Measurements from ENCODE around the gene PLXDC2. TPM values are rescaled to one million over a fixed set of nuclear protein-coding genes. Genes with fewer than 3 reads are reported as not detected.
A peak's percentile ranks its signal among the peaks of the same experiment; 100 is the strongest.

PLXDC2 gene
- total and polyA plus RNA-seq, 2 experiments from 2014 or later: 13.5 to 19.4 TPM

- no peaks in the 10 kb centered on the region for H3F3A ChIP-seq (replicated peaks; ENCODE audit: low read depth)
- peaks cover 5% of the 10 kb centered on the region; the same call in 2 of the 3 replicates for H3K36me3 Mint-ChIP-seq (ENCODE audit: low read depth)
- 0 out of 2 replicates have a peak overlapping the region, but pooled peaks have one; percentile 1 for H3K4me3 ChIP-seq
- no peaks in the 10 kb centered on the region for H3K36me3 ChIP-seq (ENCODE audit: insufficient read depth)
- H2AFZ ChIP-seq: no peak overlapping the region
- DNase-seq (ENCODE audit: low spot score) (no peak), ATAC-seq (no peak)
- no peaks in the 10 kb centered on the region for H3K27me3 Mint-ChIP-seq (ENCODE audit: insufficient read depth, low read depth, poor library complexity)
- TF ChIP-seq EZH2phosphoT487 (IDR thresholded peaks at IDR 0.05; ENCODE audit: unreplicated experiment) (no peak), EZH2 (IDR thresholded peaks at IDR 0.05; ENCODE audit: low read depth, unreplicated experiment) (no peak), POLR2AphosphoS5 (IDR thresholded peaks at IDR 0.05; ENCODE audit: low read depth) (no peak), ZNF331 (CRISPR knock-in tag; IDR thresholded peaks at IDR 0.05; ENCODE audit: low read depth) (no peak), ZNF114 (CRISPR knock-in tag; IDR thresholded peaks at IDR 0.05) (no peak), CREB1 (CRISPR knock-in tag; IDR thresholded peaks at IDR 0.05; ENCODE audit: low read depth) (no peak), JUNB (IDR thresholded peaks at IDR 0.05; ENCODE audit: unreplicated experiment) (no peak), NANOG (IDR thresholded peaks at IDR 0.05; ENCODE audit: borderline replicate concordance) (no peak), STAT1 (IDR thresholded peaks at IDR 0.05; ENCODE audit: unreplicated experiment) (no peak)
- TF ChIP-seq, protein P1, sequence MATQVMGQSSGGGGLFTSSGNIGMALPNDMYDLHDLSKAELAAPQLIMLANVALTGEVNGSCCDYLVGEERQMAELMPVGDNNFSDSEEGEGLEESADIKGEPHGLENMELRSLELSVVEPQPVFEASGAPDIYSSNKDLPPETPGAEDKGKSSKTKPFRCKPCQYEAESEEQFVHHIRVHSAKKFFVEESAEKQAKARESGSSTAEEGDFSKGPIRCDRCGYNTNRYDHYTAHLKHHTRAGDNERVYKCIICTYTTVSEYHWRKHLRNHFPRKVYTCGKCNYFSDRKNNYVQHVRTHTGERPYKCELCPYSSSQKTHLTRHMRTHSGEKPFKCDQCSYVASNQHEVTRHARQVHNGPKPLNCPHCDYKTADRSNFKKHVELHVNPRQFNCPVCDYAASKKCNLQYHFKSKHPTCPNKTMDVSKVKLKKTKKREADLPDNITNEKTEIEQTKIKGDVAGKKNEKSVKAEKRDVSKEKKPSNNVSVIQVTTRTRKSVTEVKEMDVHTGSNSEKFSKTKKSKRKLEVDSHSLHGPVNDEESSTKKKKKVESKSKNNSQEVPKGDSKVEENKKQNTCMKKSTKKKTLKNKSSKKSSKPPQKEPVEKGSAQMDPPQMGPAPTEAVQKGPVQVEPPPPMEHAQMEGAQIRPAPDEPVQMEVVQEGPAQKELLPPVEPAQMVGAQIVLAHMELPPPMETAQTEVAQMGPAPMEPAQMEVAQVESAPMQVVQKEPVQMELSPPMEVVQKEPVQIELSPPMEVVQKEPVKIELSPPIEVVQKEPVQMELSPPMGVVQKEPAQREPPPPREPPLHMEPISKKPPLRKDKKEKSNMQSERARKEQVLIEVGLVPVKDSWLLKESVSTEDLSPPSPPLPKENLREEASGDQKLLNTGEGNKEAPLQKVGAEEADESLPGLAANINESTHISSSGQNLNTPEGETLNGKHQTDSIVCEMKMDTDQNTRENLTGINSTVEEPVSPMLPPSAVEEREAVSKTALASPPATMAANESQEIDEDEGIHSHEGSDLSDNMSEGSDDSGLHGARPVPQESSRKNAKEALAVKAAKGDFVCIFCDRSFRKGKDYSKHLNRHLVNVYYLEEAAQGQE (IDR thresholded peaks at IDR 0.05; ENCODE audit: unreplicated experiment): no peak
- TF ChIP-seq, protein P2, sequence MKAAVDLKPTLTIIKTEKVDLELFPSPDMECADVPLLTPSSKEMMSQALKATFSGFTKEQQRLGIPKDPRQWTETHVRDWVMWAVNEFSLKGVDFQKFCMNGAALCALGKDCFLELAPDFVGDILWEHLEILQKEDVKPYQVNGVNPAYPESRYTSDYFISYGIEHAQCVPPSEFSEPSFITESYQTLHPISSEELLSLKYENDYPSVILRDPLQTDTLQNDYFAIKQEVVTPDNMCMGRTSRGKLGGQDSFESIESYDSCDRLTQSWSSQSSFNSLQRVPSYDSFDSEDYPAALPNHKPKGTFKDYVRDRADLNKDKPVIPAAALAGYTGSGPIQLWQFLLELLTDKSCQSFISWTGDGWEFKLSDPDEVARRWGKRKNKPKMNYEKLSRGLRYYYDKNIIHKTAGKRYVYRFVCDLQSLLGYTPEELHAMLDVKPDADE (IDR thresholded peaks at IDR 0.05): no peak
- TF ChIP-seq, protein P3, sequence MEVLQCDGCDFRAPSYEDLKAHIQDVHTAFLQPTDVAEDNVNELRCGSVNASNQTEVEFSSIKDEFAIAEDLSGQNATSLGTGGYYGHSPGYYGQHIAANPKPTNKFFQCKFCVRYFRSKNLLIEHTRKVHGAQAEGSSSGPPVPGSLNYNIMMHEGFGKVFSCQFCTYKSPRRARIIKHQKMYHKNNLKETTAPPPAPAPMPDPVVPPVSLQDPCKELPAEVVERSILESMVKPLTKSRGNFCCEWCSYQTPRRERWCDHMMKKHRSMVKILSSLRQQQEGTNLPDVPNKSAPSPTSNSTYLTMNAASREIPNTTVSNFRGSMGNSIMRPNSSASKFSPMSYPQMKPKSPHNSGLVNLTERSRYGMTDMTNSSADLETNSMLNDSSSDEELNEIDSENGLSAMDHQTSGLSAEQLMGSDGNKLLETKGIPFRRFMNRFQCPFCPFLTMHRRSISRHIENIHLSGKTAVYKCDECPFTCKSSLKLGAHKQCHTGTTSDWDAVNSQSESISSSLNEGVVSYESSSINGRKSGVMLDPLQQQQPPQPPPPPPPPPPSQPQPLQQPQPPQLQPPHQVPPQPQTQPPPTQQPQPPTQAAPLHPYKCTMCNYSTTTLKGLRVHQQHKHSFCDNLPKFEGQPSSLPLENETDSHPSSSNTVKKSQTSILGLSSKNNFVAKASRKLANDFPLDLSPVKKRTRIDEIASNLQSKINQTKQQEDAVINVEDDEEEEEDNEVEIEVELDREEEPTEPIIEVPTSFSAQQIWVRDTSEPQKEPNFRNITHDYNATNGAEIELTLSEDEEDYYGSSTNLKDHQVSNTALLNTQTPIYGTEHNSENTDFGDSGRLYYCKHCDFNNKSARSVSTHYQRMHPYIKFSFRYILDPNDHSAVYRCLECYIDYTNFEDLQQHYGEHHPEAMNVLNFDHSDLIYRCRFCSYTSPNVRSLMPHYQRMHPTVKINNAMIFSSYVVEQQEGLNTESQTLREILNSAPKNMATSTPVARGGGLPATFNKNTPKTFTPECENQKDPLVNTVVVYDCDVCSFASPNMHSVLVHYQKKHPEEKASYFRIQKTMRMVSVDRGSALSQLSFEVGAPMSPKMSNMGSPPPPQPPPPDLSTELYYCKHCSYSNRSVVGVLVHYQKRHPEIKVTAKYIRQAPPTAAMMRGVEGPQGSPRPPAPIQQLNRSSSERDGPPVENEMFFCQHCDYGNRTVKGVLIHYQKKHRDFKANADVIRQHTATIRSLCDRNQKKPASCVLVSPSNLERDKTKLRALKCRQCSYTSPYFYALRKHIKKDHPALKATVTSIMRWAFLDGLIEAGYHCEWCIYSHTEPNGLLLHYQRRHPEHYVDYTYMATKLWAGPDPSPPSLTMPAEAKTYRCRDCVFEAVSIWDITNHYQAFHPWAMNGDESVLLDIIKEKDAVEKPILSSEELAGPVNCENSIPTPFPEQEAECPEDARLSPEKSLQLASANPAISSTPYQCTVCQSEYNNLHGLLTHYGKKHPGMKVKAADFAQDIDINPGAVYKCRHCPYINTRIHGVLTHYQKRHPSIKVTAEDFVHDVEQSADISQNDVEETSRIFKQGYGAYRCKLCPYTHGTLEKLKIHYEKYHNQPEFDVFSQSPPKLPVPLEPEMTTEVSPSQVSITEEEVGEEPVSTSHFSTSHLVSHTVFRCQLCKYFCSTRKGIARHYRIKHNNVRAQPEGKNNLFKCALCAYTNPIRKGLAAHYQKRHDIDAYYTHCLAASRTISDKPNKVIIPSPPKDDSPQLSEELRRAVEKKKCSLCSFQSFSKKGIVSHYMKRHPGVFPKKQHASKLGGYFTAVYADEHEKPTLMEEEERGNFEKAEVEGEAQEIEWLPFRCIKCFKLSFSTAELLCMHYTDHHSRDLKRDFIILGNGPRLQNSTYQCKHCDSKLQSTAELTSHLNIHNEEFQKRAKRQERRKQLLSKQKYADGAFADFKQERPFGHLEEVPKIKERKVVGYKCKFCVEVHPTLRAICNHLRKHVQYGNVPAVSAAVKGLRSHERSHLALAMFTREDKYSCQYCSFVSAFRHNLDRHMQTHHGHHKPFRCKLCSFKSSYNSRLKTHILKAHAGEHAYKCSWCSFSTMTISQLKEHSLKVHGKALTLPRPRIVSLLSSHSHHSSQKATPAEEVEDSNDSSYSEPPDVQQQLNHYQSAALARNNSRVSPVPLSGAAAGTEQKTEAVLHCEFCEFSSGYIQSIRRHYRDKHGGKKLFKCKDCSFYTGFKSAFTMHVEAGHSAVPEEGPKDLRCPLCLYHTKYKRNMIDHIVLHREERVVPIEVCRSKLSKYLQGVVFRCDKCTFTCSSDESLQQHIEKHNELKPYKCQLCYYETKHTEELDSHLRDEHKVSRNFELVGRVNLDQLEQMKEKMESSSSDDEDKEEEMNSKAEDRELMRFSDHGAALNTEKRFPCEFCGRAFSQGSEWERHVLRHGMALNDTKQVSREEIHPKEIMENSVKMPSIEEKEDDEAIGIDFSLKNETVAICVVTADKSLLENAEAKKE (CRISPR knock-in tag; IDR thresholded peaks at IDR 0.05): no peak
- TF ChIP-seq, protein P4, sequence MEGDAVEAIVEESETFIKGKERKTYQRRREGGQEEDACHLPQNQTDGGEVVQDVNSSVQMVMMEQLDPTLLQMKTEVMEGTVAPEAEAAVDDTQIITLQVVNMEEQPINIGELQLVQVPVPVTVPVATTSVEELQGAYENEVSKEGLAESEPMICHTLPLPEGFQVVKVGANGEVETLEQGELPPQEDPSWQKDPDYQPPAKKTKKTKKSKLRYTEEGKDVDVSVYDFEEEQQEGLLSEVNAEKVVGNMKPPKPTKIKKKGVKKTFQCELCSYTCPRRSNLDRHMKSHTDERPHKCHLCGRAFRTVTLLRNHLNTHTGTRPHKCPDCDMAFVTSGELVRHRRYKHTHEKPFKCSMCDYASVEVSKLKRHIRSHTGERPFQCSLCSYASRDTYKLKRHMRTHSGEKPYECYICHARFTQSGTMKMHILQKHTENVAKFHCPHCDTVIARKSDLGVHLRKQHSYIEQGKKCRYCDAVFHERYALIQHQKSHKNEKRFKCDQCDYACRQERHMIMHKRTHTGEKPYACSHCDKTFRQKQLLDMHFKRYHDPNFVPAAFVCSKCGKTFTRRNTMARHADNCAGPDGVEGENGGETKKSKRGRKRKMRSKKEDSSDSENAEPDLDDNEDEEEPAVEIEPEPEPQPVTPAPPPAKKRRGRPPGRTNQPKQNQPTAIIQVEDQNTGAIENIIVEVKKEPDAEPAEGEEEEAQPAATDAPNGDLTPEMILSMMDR (conservative IDR thresholded peaks at IDR 0.05; ENCODE audit: low read depth in 2 of 2): no peak
- H3K4me3 Mint-ChIP-seq: no peak overlapping the region
- H3K9me2 ChIP-seq (ENCODE audit: insufficient read depth): no peaks in the 10 kb centered on the region
- H3K4me1 Mint-ChIP-seq: peaks cover 58% of the 10 kb centered on the region
- H3K4me2 ChIP-seq: peak overlapping the region; percentile 4
- H4K20me1 ChIP-seq (replicated peaks; ENCODE audit: insufficient read depth): no peaks in the 10 kb centered on the region
- H3K27ac Mint-ChIP-seq: peak overlapping the region; percentile 86
- peaks cover 55% of the 10 kb centered on the region for H3K79me2 ChIP-seq (replicated peaks; ENCODE audit: insufficient read depth)
- H3K4me1 ChIP-seq (ENCODE audit: insufficient read depth): peaks cover 51% of the 10 kb centered on the region
- peak overlapping the region; percentile 80 for H3K27ac ChIP-seq (ENCODE audit: low read depth)
- H3K27me3 ChIP-seq (ENCODE audit: insufficient read depth): no peaks in the 10 kb centered on the region
- no peaks in the 10 kb centered on the region for H3K9me3 Mint-ChIP-seq
Observed at GRCh38 chr10:19985745-19986144, 169.5 kb downstream of the PLXDC2 start.
